ENCODE results near the gene TMED4. TPM values are rescaled to one million over a fixed set of nuclear protein-coding genes. Genes with fewer than 3 reads are reported as not detected.
"Not testable (repeated sequence)": the region's sequence is repeated elsewhere in the genome, so short reads cannot be mapped to it uniquely, and the experiment has no call there.

TMED4 gene
- total and polyA plus RNA-seq, 11 donors, result 48.5 to 129 (median 67.2) TPM

- Histone ChIP-seq H3K4me1 (no peaks in the 10 kb centered on the region), H3K27me3 (no peaks in the 10 kb centered on the region), H3K9me3 (no peaks in the 10 kb centered on the region), H3K36me3 (peaks cover 0 to 13% (median 5%) of the 10 kb centered on the region in 9 donors), H3K27ac (no peak overlapping the region), H3K4me3 (no peak overlapping the region)
- DNase-seq (no peak), ATAC-seq (no peak)
- 72 to 82% (median 79%) methylated on average over 4 of the region's 4 CpGs for WGBS, 4 donors
- no peak for TF ChIP-seq CTCF (IDR thresholded peaks at IDR 0.05)
- TF ChIP-seq POLR2A (IDR thresholded peaks at IDR 0.05), result no peak
- intact Hi-C loops (cut with DNase I), result loop anchor here in 1 of 10 donors (5.0 kb wide), 1 partner anchor 52 kb away; no protein-coding TSS in a partner anchor
Observed at GRCh38 chr7:44559485-44559884, 22.5 kb downstream of the TMED4 start.

- Histone ChIP-seq H3K9me3 (no peaks in the 10 kb centered on the region), H3K36me3 (no peaks in the 10 kb centered on the region), H3K27me3 (no peaks in the 10 kb centered on the region), H3K4me3 (no peak overlapping the region), H3K4me1 (no peaks in the 10 kb centered on the region), H3K27ac (no peak overlapping the region)
- intact Hi-C loops (cut with DNase I), result loop anchor here in 1 of 10 donors (5.0 kb wide), 1 partner anchor 50 kb away; no protein-coding TSS in a partner anchor
- DNase-seq, result no peak
- ATAC-seq, result no peak
- 84 to 89% (median 87%) methylated on average over 2 of the region's 2 CpGs for WGBS, 4 donors
- no peak for TF ChIP-seq CTCF (IDR thresholded peaks at IDR 0.05)
Observed at GRCh38 chr7:44557485-44557884, 24.5 kb downstream of the TMED4 start.

- intact Hi-C loops (cut with DNase I), result loop anchor here in 1 of 10 donors (5.0 kb wide), 1 partner anchor 48 kb away; no protein-coding TSS in a partner anchor
- no peaks in the 10 kb centered on the region for H3K27me3 ChIP-seq
- no peak overlapping the region for H3K4me3 ChIP-seq
- H3K27ac ChIP-seq, result no peak overlapping the region
- WGBS, 4 donors, result 76 to 86% (median 80%) methylated on average over 2 of the region's 2 CpGs
- DNase-seq (no peak), ATAC-seq (no peak)
- no peaks in the 10 kb centered on the region for H3K9me3 ChIP-seq
- H3K36me3 ChIP-seq, result no peaks in the 10 kb centered on the region
- no peaks in the 10 kb centered on the region for H3K4me1 ChIP-seq
- TF ChIP-seq CTCF (IDR thresholded peaks at IDR 0.05), result no peak
- TF ChIP-seq POLR2A (IDR thresholded peaks at IDR 0.05), result no peak
Observed at GRCh38 chr7:44555350-44555749, 26.7 kb downstream of the TMED4 start.

- intact Hi-C loops (cut with DNase I); ATAC-seq; DNase-seq; H3K27me3 ChIP-seq; H3K4me3 ChIP-seq; H3K36me3 ChIP-seq; H3K9me3 ChIP-seq; H3K27ac ChIP-seq; H3K4me1 ChIP-seq: not testable (repeated sequence)
- 47 to 74% (median 64%) methylated on average over 3 of the region's 3 CpGs for WGBS, 4 donors
Observed at GRCh38 chr7:44552473-44553005, 29.5 kb downstream of the TMED4 start.

GRCh38 chr7:44549457-44549856, 32.6 kb downstream of the TMED4 start:
- DNase-seq (no peak), ATAC-seq (no peak)
- WGBS, 4 donors, result 62 to 76% (median 69%) methylated on average over 3 of the region's 3 CpGs
- TF ChIP-seq CTCF (IDR thresholded peaks at IDR 0.05) (no peak), POLR2A (IDR thresholded peaks at IDR 0.05) (no peak)
- no peaks in the 10 kb centered on the region for H3K36me3 ChIP-seq
- intact Hi-C loops (cut with DNase I), result no loop called here
- H3K9me3 ChIP-seq, result no peaks in the 10 kb centered on the region
- no peak overlapping the region for H3K27ac ChIP-seq
- no peaks in the 10 kb centered on the region for H3K4me1 ChIP-seq
- H3K4me3 ChIP-seq, result no peak overlapping the region
- no peaks in the 10 kb centered on the region for H3K27me3 ChIP-seq

All from heart left ventricle (tissue), 16 donors.